T-cell (primary cell): ENCODE results near the gene NKX1-2. TPM values are rescaled to one million over a fixed set of nuclear protein-coding genes. Genes with fewer than 3 reads are reported as not detected.

Source experiments
- ATAC-seq, 4 experiments: fragments of 200-7000 bp in 3 of 4; fragments of 150-1000 bp in 1 of 4; cut with Tn5 transposase; replicated peaks in 1 of 4; 1 replicate in 3 of 4; 2 replicates in 1 of 4; pipeline ENCODE4 v1.10.0; 2021; ENCODE audit warnings: moderate library complexity in 3 of 4, mild to moderate bottlenecking in 2 of 4, moderate number of reproducible peaks in 1 of 4
- CTCF ChIA-PET, 2 donors: fragments of 300-600 bp; sonication (Branson Sonifier 250); formaldehyde crosslinking; loops; one replicate each; lab custom pipeline; 2022; ENCODE audit warnings: antibody characterized with exemption in 2 of 2; lab: Charles Lee
- POLR2A ChIA-PET, 2 donors: fragments of 300-600 bp; sonication (Branson Sonifier 250); formaldehyde crosslinking; loops; one replicate each; lab custom pipeline; 2022; ENCODE audit warnings: antibody characterized with exemption in 2 of 2; lab: Charles Lee
- DNase-seq, 35 experiments: peaks; one replicate each; pipeline versions ENCODE4 v3.0.0 to v3.0.0-alpha.2; 2013 to 2023
- H3K27ac ChIP-seq: one replicate; pipeline ENCODE4 v1.5.1; 2013; ENCODE audit warnings: low read length
- H3K27me3 ChIP-seq, 2 experiments: replicated peaks in 1 of 2; 1 replicate in 1 of 2; 2 replicates in 1 of 2; pipeline versions ENCODE4 v1.6.1 to v1.7.0; 2013; ENCODE audit warnings: low read length in 1 of 2, mixed read lengths in 1 of 2; ENCODE audit not compliant: control insufficient read depth in 2 of 2, insufficient read depth in 2 of 2; ENCODE audit errors: extremely low read depth in 1 of 2
- H3K36me3 ChIP-seq, 2 donors: 1 replicate in 1 of 2; 2 replicates in 1 of 2; pipeline versions ENCODE4 v1.6.1 to v1.7.0; 2013; ENCODE audit warnings: low read length in 1 of 2; ENCODE audit not compliant: control insufficient read depth in 2 of 2, insufficient read depth in 1 of 2; ENCODE audit errors: extremely low read depth in 1 of 2
- H3K4me1 ChIP-seq, 2 experiments: 1 replicate in 1 of 2; 2 replicates in 1 of 2; pipeline versions ENCODE4 v1.6.1 to v1.7.0; 2013; ENCODE audit warnings: low read length in 2 of 2, mixed read lengths in 1 of 2; ENCODE audit not compliant: insufficient read depth in 2 of 2, control insufficient read depth in 1 of 2; ENCODE audit errors: extremely low read depth in 1 of 2
- H3K4me3 ChIP-seq, 2 donors: 1 replicate in 1 of 2; 2 replicates in 1 of 2; pipeline versions ENCODE4 v1.5.1 to v1.7.0; 2013; ENCODE audit warnings: mild to moderate bottlenecking in 2 of 2, low read length in 1 of 2, moderate library complexity in 1 of 2; ENCODE audit not compliant: control insufficient read depth in 1 of 2; ENCODE audit errors: extremely low read depth in 1 of 2
- H3K9me3 ChIP-seq: 2 replicates; pipeline ENCODE4 v1.7.0; 2013
- H3K27ac Mint-ChIP-seq, 2 donors: one replicate each; pipeline ENCODE4 v1.8.0; 2020 to 2021; ENCODE audit warnings: mild to moderate bottlenecking in 2 of 2, mixed read lengths in 2 of 2
- H3K27me3 Mint-ChIP-seq, 2 donors: one replicate each; pipeline ENCODE4 v1.8.0; 2021 to 2022; ENCODE audit warnings: mixed read lengths in 2 of 2
- H3K36me3 Mint-ChIP-seq: one replicate; pipeline ENCODE4 v1.8.0; 2021; ENCODE audit warnings: mixed read lengths
- H3K4me1 Mint-ChIP-seq, 3 donors: one replicate each; pipeline ENCODE4 v1.8.0; 2020 to 2022; ENCODE audit warnings: mixed read lengths in 3 of 3, mild to moderate bottlenecking in 1 of 3
- H3K4me3 Mint-ChIP-seq, 3 donors: one replicate each; pipeline ENCODE4 v1.8.0; 2020 to 2022; ENCODE audit warnings: mild to moderate bottlenecking in 3 of 3, mixed read lengths in 3 of 3, moderate library complexity in 3 of 3
- H3K9me3 Mint-ChIP-seq, 3 donors: one replicate each; pipeline ENCODE4 v1.8.0; 2020 to 2022; ENCODE audit warnings: mixed read lengths in 3 of 3
- WGBS: methylation state at CpG from one replicate; pipeline ENCODE4 v1.1.5; 2013; ENCODE audit warnings: missing lambda C conversion rate; ENCODE audit not compliant: insufficient coverage; 5-methylcytosine and 5-hydroxymethylcytosine counted together
- total RNA-seq, 35 experiments: library from RNA in 6 of 35; stranded (reverse) in 6 of 35; fragments of 120-200 nt in 1 of 35; gene quantifications; one replicate each; pipeline versions ENCODE4 v1.2.1 to v1.2.4 and lab custom pipeline; 2013 to 2026

Gene NKX1-2
- total RNA-seq, 5 donors from 2014 or later (not counting 1 experiment from before 2014, with no cell fraction given) = 0.12 TPM; not detected in 4

GRCh38 chr10:124450783-124451057 is 885 bp upstream of the NKX1-2 start:
- Mint-ChIP-seq H3K27me3 (peaks cover 71 to 84% of the 10 kb centered on the region in 2 donors), H3K36me3 (no peaks in the 10 kb centered on the region), H3K4me1 (peaks cover 25 to 27% (median 25%) of the 10 kb centered on the region in 3 donors), H3K9me3 (no peaks in the 10 kb centered on the region), H3K27ac (no peak overlapping the region), H3K4me3 (peak overlapping the region in 1 of 3 donors; percentile 54)
- H3K4me3 ChIP-seq = no peak overlapping the region
- peaks cover 0 to 23% of the 10 kb centered on the region in 2 experiments for H3K4me1 ChIP-seq
- DNase-seq = no peak
- peaks cover 37 to 76% of the 10 kb centered on the region in 2 experiments for H3K27me3 ChIP-seq
- CTCF ChIA-PET = no interaction called here
- POLR2A ChIA-PET = no interaction called here
- no peaks in the 10 kb centered on the region for H3K36me3 ChIP-seq
- 0% methylated on average over 4 of the region's 5 CpGs for WGBS
- no peaks in the 10 kb centered on the region for H3K9me3 ChIP-seq
- no peak for ATAC-seq
- H3K27ac ChIP-seq = no peak overlapping the region

GRCh38 chr10:124449170-124450011 is 444 bp downstream of the NKX1-2 start:
- no peak overlapping the region for H3K4me3 ChIP-seq
- Mint-ChIP-seq H3K36me3 (no peaks in the 10 kb centered on the region), H3K9me3 (no peaks in the 10 kb centered on the region), H3K4me1 (peaks cover 25 to 27% (median 25%) of the 10 kb centered on the region in 3 donors), H3K4me3 (peak overlapping the region in 2 of 3 donors; percentile 37 to 74), H3K27ac (no peak overlapping the region), H3K27me3 (peaks cover 72 to 79% of the 10 kb centered on the region in 2 donors)
- H3K27me3 ChIP-seq = peaks cover 37 to 67% of the 10 kb centered on the region in 2 experiments
- no peaks in the 10 kb centered on the region for H3K36me3 ChIP-seq
- 5% methylated on average over 40 of the region's 59 CpGs for WGBS
- POLR2A ChIA-PET = interaction anchor here in 1 of 2 donors (0.7 kb wide), 1 partner anchor 416 kb away, joined by 3 read pairs; no protein-coding TSS in a partner anchor
- H3K9me3 ChIP-seq = no peaks in the 10 kb centered on the region
- H3K4me1 ChIP-seq = peaks cover 0 to 23% of the 10 kb centered on the region in 2 experiments
- H3K27ac ChIP-seq = no peak overlapping the region
- DNase-seq = no peak
- CTCF ChIA-PET = no interaction called here
- no peak for ATAC-seq

GRCh38 chr10:124448696-124449169 is 1.1 kb downstream of the NKX1-2 start:
- Mint-ChIP-seq H3K9me3 (no peaks in the 10 kb centered on the region), H3K27ac (no peak overlapping the region), H3K4me1 (peaks cover 25 to 27% (median 25%) of the 10 kb centered on the region in 3 donors), H3K27me3 (peaks cover 71 to 74% of the 10 kb centered on the region in 2 donors), H3K36me3 (no peaks in the 10 kb centered on the region), H3K4me3 (peak overlapping the region in 1 of 3 donors; percentile 74)
- no peak overlapping the region for H3K27ac ChIP-seq
- ChIA-PET CTCF (no interaction called here), POLR2A (interaction anchor here in 1 of 2 donors (0.7 kb wide), 1 partner anchor 417 kb away, joined by 3 read pairs; no protein-coding TSS in a partner anchor)
- H3K4me3 ChIP-seq = no peak overlapping the region
- H3K4me1 ChIP-seq = peaks cover 0 to 23% of the 10 kb centered on the region in 2 experiments
- H3K36me3 ChIP-seq = no peaks in the 10 kb centered on the region
- H3K27me3 ChIP-seq = peaks cover 37 to 70% of the 10 kb centered on the region in 2 experiments
- no peak for DNase-seq
- H3K9me3 ChIP-seq = no peaks in the 10 kb centered on the region
- 6% methylated on average over 15 of the region's 26 CpGs for WGBS
- ATAC-seq = no peak

GRCh38 chr10:124447751-124448466 is 1.9 kb downstream of the NKX1-2 start:
- WGBS = 4% methylated on average over 41 of the region's 60 CpGs
- peak in 2 of 4 experiments; percentile 23 to 28 for ATAC-seq
- H3K27me3 Mint-ChIP-seq = peaks cover 71 to 73% of the 10 kb centered on the region in 2 donors
- no peak for DNase-seq
- Histone ChIP-seq H3K27ac (no peak overlapping the region), H3K9me3 (no peaks in the 10 kb centered on the region), H3K4me3 (no peak overlapping the region), H3K36me3 (no peaks in the 10 kb centered on the region), H3K27me3 (peaks cover 34 to 68% of the 10 kb centered on the region in 2 experiments), H3K4me1 (peaks cover 0 to 23% of the 10 kb centered on the region in 2 experiments)
- ChIA-PET CTCF (no interaction called here), POLR2A (interaction anchor here in 1 of 2 donors (0.6 kb wide), 1 partner anchor 320 kb away, joined by 4 read pairs; no protein-coding TSS in a partner anchor)
- H3K4me1 Mint-ChIP-seq = peaks cover 25 to 27% (median 25%) of the 10 kb centered on the region in 3 donors
- no peaks in the 10 kb centered on the region for H3K9me3 Mint-ChIP-seq
- no peaks in the 10 kb centered on the region for H3K36me3 Mint-ChIP-seq
- H3K27ac Mint-ChIP-seq = peak overlapping the region in 1 of 2 donors; percentile 11
- peak overlapping the region; percentile 51 to 74 (median 53) for H3K4me3 Mint-ChIP-seq

GRCh38 chr10:124446830-124447750 is 2.7 kb downstream of the NKX1-2 start:
- no peaks in the 10 kb centered on the region for H3K36me3 Mint-ChIP-seq
- H3K27me3 ChIP-seq = peaks cover 29 to 62% of the 10 kb centered on the region in 2 experiments

More at GRCh38 chr10:124446830-124447750, 2.7 kb downstream of the NKX1-2 start:
- Histone ChIP-seq H3K27ac (no peak overlapping the region), H3K4me1 (peaks cover 0 to 23% of the 10 kb centered on the region in 2 experiments), H3K4me3 (no peak overlapping the region), H3K36me3 (no peaks in the 10 kb centered on the region), H3K9me3 (no peaks in the 10 kb centered on the region)
- H3K4me1 Mint-ChIP-seq = peaks cover 25 to 27% (median 25%) of the 10 kb centered on the region in 3 donors
- ChIA-PET POLR2A (no interaction called here), CTCF (no interaction called here)
- DNase-seq = no peak
- H3K4me3 Mint-ChIP-seq = peak overlapping the region in 2 of 3 donors; percentile 21 to 40
- 14% methylated on average over 57 of the region's 71 CpGs for WGBS
- no peak for ATAC-seq
- H3K27ac Mint-ChIP-seq = no peak overlapping the region
- H3K9me3 Mint-ChIP-seq = no peaks in the 10 kb centered on the region
- H3K27me3 Mint-ChIP-seq = peaks cover 67 to 75% of the 10 kb centered on the region in 2 donors
